ENCODE results near the gene CDH16. TPM values are rescaled to one million over a fixed set of nuclear protein-coding genes. Genes with fewer than 3 reads are reported as not detected.

Gene CDH16
- total and polyA plus RNA-seq, 2 of the 13 experiments (the other 11 are each of a cell fraction or from before 2014, with no cell fraction given) = 2.7 to 3.9 TPM

GRCh38 chr16:66880288-66881013, 38.2 kb downstream of the CDH16 start, which contains the start of gene PDP2 (continued):
- TF ChIP-seq PRDM10 (CRISPR knock-in tag; IDR thresholded peaks at IDR 0.05; ENCODE audit: low read depth) = peak; percentile 85
- TF ChIP-seq AHDC1 (CRISPR knock-in tag; IDR thresholded peaks at IDR 0.05; ENCODE audit: borderline replicate concordance) = peak; percentile 42
- no peak for TF ChIP-seq ZNF646 (CRISPR knock-in tag; IDR thresholded peaks at IDR 0.05)
- TF ChIP-seq CC2D1A (CRISPR knock-in tag; IDR thresholded peaks at IDR 0.05) = 0 out of 2 replicates have a peak, but pooled peaks have one; percentile 22
- TF ChIP-seq ELF3 (CRISPR knock-in tag; IDR thresholded peaks at IDR 0.05) = peak; percentile 79
- peak; percentile 96 for TF ChIP-seq DZIP1 (CRISPR knock-in tag; IDR thresholded peaks at IDR 0.05)
- TF ChIP-seq NAIF1 (CRISPR knock-in tag; IDR thresholded peaks at IDR 0.05; ENCODE audit: borderline replicate concordance) = peak; percentile 64; the same call in 1 of the 2 replicates
- TF ChIP-seq CAMTA2 (CRISPR knock-in tag; IDR thresholded peaks at IDR 0.05; ENCODE audit: borderline replicate concordance) = peak; percentile 95

Data from HepG2 (cell line).